ENCODE data around the gene PRAMEF5. TPM values are rescaled to one million over a fixed set of nuclear protein-coding genes. Genes with fewer than 3 reads are reported as not detected.
"Not testable (repeated sequence)": the region's sequence is repeated elsewhere in the genome, so short reads cannot be mapped to it uniquely, and the experiment has no call there.

PRAMEF5 gene
- total RNA-seq, 1 experiment from 2014 or later = not detected

DNA sequence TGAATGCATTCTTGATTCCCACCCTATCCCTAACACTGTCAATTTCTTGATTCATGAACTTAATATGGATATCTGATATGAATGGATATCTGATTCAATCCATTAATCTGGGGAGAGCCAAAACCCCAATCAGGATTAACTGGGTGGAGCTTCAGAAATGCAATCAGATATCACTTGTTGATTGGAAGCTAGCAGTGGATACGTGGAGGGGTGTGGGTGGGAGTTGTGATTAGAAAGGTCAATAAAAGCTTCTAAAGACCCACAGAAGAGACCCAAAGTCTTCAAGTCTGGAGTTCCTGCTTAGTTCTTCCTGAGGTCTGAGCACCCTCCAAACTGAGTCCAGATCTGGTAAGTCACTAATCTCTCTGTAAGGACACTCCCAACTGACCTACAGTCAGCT lies 49.2 kb downstream of the PRAMEF5 start, which contains the start of gene PRAMEF33:
TSS of gene PRAMEF33 (plus strand) at position 301 of the 400 bp plus-strand sequence. CDS start 2,416 bp downstream, outside the sequence.
- H3K36me3 Mint-ChIP-seq (ENCODE audit: insufficient read depth in 1 of 3, low read depth in 3 of 3); DNase-seq; H3K23me2 ChIP-seq (ENCODE audit: insufficient read length, low read depth, low read length, poor library complexity, severe bottlenecking); H3K23ac ChIP-seq (ENCODE audit: insufficient read length, low read depth, low read length); H3K4me1 ChIP-seq (ENCODE audit: insufficient read depth, low read length); H3K56ac ChIP-seq (ENCODE audit: insufficient read length, low read depth, low read length); H2BK5ac ChIP-seq (ENCODE audit: insufficient read length, low read length); H2BK15ac ChIP-seq (ENCODE audit: low read depth, low read length); H2BK120ac ChIP-seq (ENCODE audit: low read depth, low read length, poor library complexity, severe bottlenecking); H3K4ac ChIP-seq (ENCODE audit: low read depth, low read length); H3K4me3 Mint-ChIP-seq; H3K27ac ChIP-seq (ENCODE audit: insufficient read length, low read depth, low read length); H3K27ac Mint-ChIP-seq; H2BK20ac ChIP-seq (ENCODE audit: low read depth, low read length, poor library complexity, severe bottlenecking); H3K14ac ChIP-seq (ENCODE audit: insufficient read depth, low read length); H3K27me3 ChIP-seq (ENCODE audit: insufficient read depth, low read length); H4K8ac ChIP-seq (replicated peaks; ENCODE audit: insufficient read length, low read depth, low read length); H3K9ac ChIP-seq (ENCODE audit: extremely low read depth, insufficient read length, low read length); H3K9me3 ChIP-seq (ENCODE audit: control insufficient read depth, low read depth, low read length); H3T11ph ChIP-seq (ENCODE audit: low read length); H2AFZ ChIP-seq (ENCODE audit: low read length); H3K79me1 ChIP-seq (ENCODE audit: insufficient read depth, low read depth, low read length, poor library complexity, severe bottlenecking); H3K4me1 Mint-ChIP-seq; H2BK12ac ChIP-seq (ENCODE audit: insufficient read length, low read depth, low read length); H3K79me2 ChIP-seq (ENCODE audit: insufficient read depth, low read length); H4K91ac ChIP-seq (ENCODE audit: insufficient read length, low read depth, low read length); H3K27me3 Mint-ChIP-seq (ENCODE audit: low read depth); H3K18ac ChIP-seq (ENCODE audit: insufficient read length, low read depth, low read length); H4K20me1 ChIP-seq (ENCODE audit: control insufficient read depth, insufficient read depth, insufficient read length); H2AK5ac ChIP-seq (ENCODE audit: insufficient read length, low read length); H3K4me2 ChIP-seq (ENCODE audit: insufficient read depth, insufficient read length, low read length); H4K5ac ChIP-seq (ENCODE audit: insufficient read length, low read depth, low read length): not testable (repeated sequence)
- peaks cover 5 to 12% of the 10 kb centered on the region in 2 experiments for H3K9me3 Mint-ChIP-seq
- WGBS (ENCODE audit: extremely low coverage, insufficient read length, low lambda C conversion rate) = no CpG with 5 or more reads among the region's 1 CpG

Other genes with a start within 250 kb of the PRAMEF5 start
- not detected in 2 replicates for gene PRAMEF27, start 197.6 kb upstream of the PRAMEF5 start, total RNA-seq (2021)
- not detected in 2 replicates for gene HNRNPCL3, start 193.4 kb upstream of the PRAMEF5 start, total RNA-seq (2021)
- gene PRAMEF25, start 183.4 kb upstream of the PRAMEF5 start, total RNA-seq (2021) = not detected in 2 replicates
- not detected in 2 replicates for gene HNRNPCL2, start 137.3 kb upstream of the PRAMEF5 start, total RNA-seq (2021)
- gene PRAMEF26, start 98.2 kb upstream of the PRAMEF5 start, total RNA-seq (2021) = not detected in 2 replicates
- not detected in 2 replicates for gene HNRNPCL4, start 88.6 kb upstream of the PRAMEF5 start, total RNA-seq (2021)
- gene PRAMEF9, start 82.3 kb upstream of the PRAMEF5 start, total RNA-seq (2021) = not detected in 2 replicates
- gene PRAMEF13, start 52.8 kb upstream of the PRAMEF5 start, total RNA-seq (2021) = not detected in 2 replicates
- not detected in 2 replicates for gene PRAMEF18, start 28.0 kb upstream of the PRAMEF5 start, total RNA-seq (2021)
- not detected in 2 replicates for gene PRAMEF8, start 30.9 kb downstream of the PRAMEF5 start, total RNA-seq (2021)
- not detected in 2 replicates for gene PRAMEF33, start 49.3 kb downstream of the PRAMEF5 start, total RNA-seq (2021)
- not detected in 2 replicates for gene PRAMEF15, start 61.4 kb downstream of the PRAMEF5 start, total RNA-seq (2021)
- not detected in 2 replicates for gene PRAMEF14, start 92.9 kb downstream of the PRAMEF5 start, total RNA-seq (2021)
- gene PRAMEF19, start 117.7 kb downstream of the PRAMEF5 start, total RNA-seq (2021) = not detected in 2 replicates
- not detected in 2 replicates for gene PRAMEF17, start 135.4 kb downstream of the PRAMEF5 start, total RNA-seq (2021)
- not detected in 2 replicates for gene PRAMEF20, start 156.3 kb downstream of the PRAMEF5 start, total RNA-seq (2021)